GM23338 (cell line): Measurements from ENCODE around the gene FIP1L1.

Experiments
- CREB1 ChIP-seq: fragments of 250-450 bp; sonication (Bioruptor Pico); IDR thresholded peaks from 2 replicates; pipeline ENCODE4 v1.5.0; 2020; ENCODE audit warnings: low read depth, mild to moderate bottlenecking, moderate library complexity
- EZH2 ChIP-seq: fragments of 200-600 bp; sonication (generic); IDR thresholded peaks from one replicate; pipeline ENCODE4 v1.8.0; 2017; ENCODE audit warnings: antibody characterized with exemption, mild to moderate bottlenecking, low read depth; ENCODE audit not compliant: unreplicated experiment
- EZH2phosphoT487 ChIP-seq: fragments of 200-600 bp; sonication (generic); IDR thresholded peaks from one replicate; pipeline ENCODE4 v1.8.1; 2018; ENCODE audit warnings: antibody characterized with exemption; ENCODE audit not compliant: unreplicated experiment
- JUNB ChIP-seq: IDR thresholded peaks from one replicate; pipeline ENCODE4 v1.6.1; 2016; ENCODE audit warnings: antibody characterized with exemption; ENCODE audit not compliant: unreplicated experiment
- NANOG ChIP-seq: IDR thresholded peaks from 2 replicates; pipeline ENCODE4 v1.6.1; 2016; ENCODE audit warnings: antibody characterized with exemption, borderline replicate concordance
- POLR2AphosphoS5 ChIP-seq: IDR thresholded peaks from 2 replicates; pipeline ENCODE4 v1.6.1; 2016; ENCODE audit warnings: antibody characterized with exemption, low read depth
- ZNF114 ChIP-seq: fragments of 250-450 bp; sonication (Bioruptor Pico); IDR thresholded peaks from 2 replicates; pipeline ENCODE4 v1.5.0; 2020; ENCODE audit warnings: mild to moderate bottlenecking, moderate library complexity
- ZNF331 ChIP-seq: fragments of 250-450 bp; sonication (Bioruptor Pico); IDR thresholded peaks from 2 replicates; pipeline ENCODE4 v1.5.0; 2020; ENCODE audit warnings: low read depth, mild to moderate bottlenecking, moderate library complexity
- TF ChIP-seq, protein P1 (sequence below): IDR thresholded peaks from one replicate; pipeline ENCODE4 v1.6.1; 2018; ENCODE audit warnings: antibody characterized with exemption; ENCODE audit not compliant: unreplicated experiment
- TF ChIP-seq, protein P2 (sequence below), 2 experiments: fragments of 200-600 bp in 1 of 2; sonication (generic) in 1 of 2; conservative IDR thresholded peaks; 2 replicates each; pipeline versions ENCODE4 v1.5.1 to v1.6.1; 2016 to 2017; ENCODE audit warnings: antibody characterized with exemption in 2 of 2, low read depth in 2 of 2, mild to moderate bottlenecking in 2 of 2, moderate library complexity in 1 of 2
- TF ChIP-seq, protein P3 (sequence below): IDR thresholded peaks from 2 replicates; pipeline ENCODE4 v1.6.1; 2016; ENCODE audit warnings: antibody characterized with exemption

DNA sequence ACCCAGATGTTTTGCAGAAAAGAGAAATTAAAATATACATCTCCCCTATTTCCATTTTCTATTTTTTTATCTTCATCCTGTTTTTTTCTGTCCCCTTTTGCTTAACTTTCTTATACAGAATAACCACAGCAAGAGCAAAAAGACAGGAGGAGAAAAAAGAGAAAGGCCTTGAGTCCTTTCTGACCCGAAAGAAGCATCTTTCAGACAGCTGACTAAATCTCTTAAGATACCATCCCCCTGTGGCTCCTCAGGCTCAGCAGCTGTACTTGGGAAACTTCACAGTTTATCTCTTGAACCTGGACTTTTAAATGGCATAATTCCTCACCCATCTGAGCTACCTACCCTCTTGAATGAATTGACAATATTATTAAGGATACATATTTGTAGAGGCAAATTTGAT, 100.2 kb downstream of the FIP1L1 start:
- TF ChIP-seq JUNB (no peak), POLR2AphosphoS5 (no peak), CREB1 (CRISPR knock-in tag) (no peak), EZH2 (no peak), EZH2phosphoT487 (no peak), ZNF114 (CRISPR knock-in tag) (no peak), ZNF331 (CRISPR knock-in tag) (no peak), NANOG (no peak)
- TF ChIP-seq, protein P1, sequence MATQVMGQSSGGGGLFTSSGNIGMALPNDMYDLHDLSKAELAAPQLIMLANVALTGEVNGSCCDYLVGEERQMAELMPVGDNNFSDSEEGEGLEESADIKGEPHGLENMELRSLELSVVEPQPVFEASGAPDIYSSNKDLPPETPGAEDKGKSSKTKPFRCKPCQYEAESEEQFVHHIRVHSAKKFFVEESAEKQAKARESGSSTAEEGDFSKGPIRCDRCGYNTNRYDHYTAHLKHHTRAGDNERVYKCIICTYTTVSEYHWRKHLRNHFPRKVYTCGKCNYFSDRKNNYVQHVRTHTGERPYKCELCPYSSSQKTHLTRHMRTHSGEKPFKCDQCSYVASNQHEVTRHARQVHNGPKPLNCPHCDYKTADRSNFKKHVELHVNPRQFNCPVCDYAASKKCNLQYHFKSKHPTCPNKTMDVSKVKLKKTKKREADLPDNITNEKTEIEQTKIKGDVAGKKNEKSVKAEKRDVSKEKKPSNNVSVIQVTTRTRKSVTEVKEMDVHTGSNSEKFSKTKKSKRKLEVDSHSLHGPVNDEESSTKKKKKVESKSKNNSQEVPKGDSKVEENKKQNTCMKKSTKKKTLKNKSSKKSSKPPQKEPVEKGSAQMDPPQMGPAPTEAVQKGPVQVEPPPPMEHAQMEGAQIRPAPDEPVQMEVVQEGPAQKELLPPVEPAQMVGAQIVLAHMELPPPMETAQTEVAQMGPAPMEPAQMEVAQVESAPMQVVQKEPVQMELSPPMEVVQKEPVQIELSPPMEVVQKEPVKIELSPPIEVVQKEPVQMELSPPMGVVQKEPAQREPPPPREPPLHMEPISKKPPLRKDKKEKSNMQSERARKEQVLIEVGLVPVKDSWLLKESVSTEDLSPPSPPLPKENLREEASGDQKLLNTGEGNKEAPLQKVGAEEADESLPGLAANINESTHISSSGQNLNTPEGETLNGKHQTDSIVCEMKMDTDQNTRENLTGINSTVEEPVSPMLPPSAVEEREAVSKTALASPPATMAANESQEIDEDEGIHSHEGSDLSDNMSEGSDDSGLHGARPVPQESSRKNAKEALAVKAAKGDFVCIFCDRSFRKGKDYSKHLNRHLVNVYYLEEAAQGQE: no peak
- TF ChIP-seq, protein P2, sequence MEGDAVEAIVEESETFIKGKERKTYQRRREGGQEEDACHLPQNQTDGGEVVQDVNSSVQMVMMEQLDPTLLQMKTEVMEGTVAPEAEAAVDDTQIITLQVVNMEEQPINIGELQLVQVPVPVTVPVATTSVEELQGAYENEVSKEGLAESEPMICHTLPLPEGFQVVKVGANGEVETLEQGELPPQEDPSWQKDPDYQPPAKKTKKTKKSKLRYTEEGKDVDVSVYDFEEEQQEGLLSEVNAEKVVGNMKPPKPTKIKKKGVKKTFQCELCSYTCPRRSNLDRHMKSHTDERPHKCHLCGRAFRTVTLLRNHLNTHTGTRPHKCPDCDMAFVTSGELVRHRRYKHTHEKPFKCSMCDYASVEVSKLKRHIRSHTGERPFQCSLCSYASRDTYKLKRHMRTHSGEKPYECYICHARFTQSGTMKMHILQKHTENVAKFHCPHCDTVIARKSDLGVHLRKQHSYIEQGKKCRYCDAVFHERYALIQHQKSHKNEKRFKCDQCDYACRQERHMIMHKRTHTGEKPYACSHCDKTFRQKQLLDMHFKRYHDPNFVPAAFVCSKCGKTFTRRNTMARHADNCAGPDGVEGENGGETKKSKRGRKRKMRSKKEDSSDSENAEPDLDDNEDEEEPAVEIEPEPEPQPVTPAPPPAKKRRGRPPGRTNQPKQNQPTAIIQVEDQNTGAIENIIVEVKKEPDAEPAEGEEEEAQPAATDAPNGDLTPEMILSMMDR (conservative IDR thresholded peaks at IDR 0.05; ENCODE audit: low read depth in 2 of 2): no peak
- TF ChIP-seq, protein P3, sequence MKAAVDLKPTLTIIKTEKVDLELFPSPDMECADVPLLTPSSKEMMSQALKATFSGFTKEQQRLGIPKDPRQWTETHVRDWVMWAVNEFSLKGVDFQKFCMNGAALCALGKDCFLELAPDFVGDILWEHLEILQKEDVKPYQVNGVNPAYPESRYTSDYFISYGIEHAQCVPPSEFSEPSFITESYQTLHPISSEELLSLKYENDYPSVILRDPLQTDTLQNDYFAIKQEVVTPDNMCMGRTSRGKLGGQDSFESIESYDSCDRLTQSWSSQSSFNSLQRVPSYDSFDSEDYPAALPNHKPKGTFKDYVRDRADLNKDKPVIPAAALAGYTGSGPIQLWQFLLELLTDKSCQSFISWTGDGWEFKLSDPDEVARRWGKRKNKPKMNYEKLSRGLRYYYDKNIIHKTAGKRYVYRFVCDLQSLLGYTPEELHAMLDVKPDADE: no peak
